CD14-positive monocyte (primary cell): Measurements from ENCODE around the gene PCYT2. TPM values are rescaled to one million over a fixed set of nuclear protein-coding genes. Genes with fewer than 3 reads are reported as not detected.

Source experiments
- DNase-seq, 3 donors: peaks; one replicate each; pipeline ENCODE4 v3.0.0-alpha.2; 2011 to 2022
- H2AFZ ChIP-seq: 2 replicates; pipeline ENCODE4 v1.6.0; 2012; ENCODE audit warnings: mild to moderate bottlenecking, low read depth, low read length, inconsistent platforms; ENCODE audit not compliant: insufficient read depth, poor library complexity, severe bottlenecking
- H3K27ac ChIP-seq, 2 donors: 1 replicate in 1 of 2; 2 replicates in 1 of 2; pipeline ENCODE4 v1.5.1; 2012 to 2013; ENCODE audit warnings: low read length in 2 of 2, control low read depth in 1 of 2, inconsistent platforms in 1 of 2, low read depth in 1 of 2, mild to moderate bottlenecking in 1 of 2
- H3K27me3 ChIP-seq, 2 donors: one replicate each; pipeline versions ENCODE4 v1.6.0 to v1.6.1; 2011 to 2013; ENCODE audit warnings: low read length in 2 of 2; ENCODE audit not compliant: control insufficient read depth in 2 of 2, insufficient read depth in 2 of 2
- H3K36me3 ChIP-seq, 2 donors: replicated peaks in 1 of 2; 1 replicate in 1 of 2; 2 replicates in 1 of 2; pipeline versions ENCODE4 v1.5.1 to v1.6.1; 2012 to 2013; ENCODE audit warnings: low read length in 2 of 2, control low read depth in 1 of 2, inconsistent platforms in 1 of 2, mild to moderate bottlenecking in 1 of 2; ENCODE audit not compliant: insufficient read depth in 2 of 2, control insufficient read depth in 1 of 2
- H3K4me1 ChIP-seq, 2 donors: 1 replicate in 1 of 2; 2 replicates in 1 of 2; pipeline versions ENCODE4 v1.5.1 to v1.6.1; 2012 to 2013; ENCODE audit warnings: low read length in 2 of 2, control low read depth in 1 of 2, inconsistent platforms in 1 of 2, mild to moderate bottlenecking in 1 of 2, moderate library complexity in 1 of 2; ENCODE audit not compliant: insufficient read depth in 2 of 2, control insufficient read depth in 1 of 2
- H3K4me2 ChIP-seq: replicated peaks from 2 replicates; pipeline ENCODE3; 2012; ENCODE audit warnings: low read length, moderate library complexity, mild to moderate bottlenecking; ENCODE audit not compliant: poor library complexity, severe bottlenecking; ENCODE audit errors: extremely low read depth
- H3K4me3 ChIP-seq, 3 experiments: fragments of 200-600 bp in 1 of 3; sonication (generic) in 1 of 3; replicated peaks in 1 of 3; 1 replicate in 2 of 3; 2 replicates in 1 of 3; pipeline ENCODE4 v1.5.1; 2011 to 2013; ENCODE audit warnings: low read length in 3 of 3, mild to moderate bottlenecking in 3 of 3, control low read depth in 2 of 3, low read depth in 2 of 3, inconsistent platforms in 1 of 3, moderate library complexity in 1 of 3
- H3K79me2 ChIP-seq: 2 replicates; pipeline ENCODE4 v1.6.0; 2012; ENCODE audit warnings: mild to moderate bottlenecking, control low read depth, inconsistent platforms, low read length, moderate library complexity; ENCODE audit not compliant: insufficient read depth
- H3K9ac ChIP-seq: 2 replicates; pipeline ENCODE4 v1.6.0; 2017; ENCODE audit warnings: low read length, mild to moderate bottlenecking; ENCODE audit not compliant: insufficient read depth, poor library complexity, severe bottlenecking
- H3K9me3 ChIP-seq, 2 donors: replicated peaks in 1 of 2; 1 replicate in 1 of 2; 2 replicates in 1 of 2; pipeline versions ENCODE4 v1.5.1 to v1.6.1; 2012 to 2013; ENCODE audit warnings: low read length in 2 of 2, control low read depth in 1 of 2; ENCODE audit not compliant: control insufficient read depth in 1 of 2, insufficient read depth in 1 of 2
- H4K20me1 ChIP-seq: 2 replicates; pipeline ENCODE4 v1.6.0; 2012; ENCODE audit warnings: mild to moderate bottlenecking, low read length, control low read depth, moderate library complexity; ENCODE audit not compliant: insufficient read depth
- H3K27ac Mint-ChIP-seq, 7 donors: one replicate each; pipeline ENCODE4 v1.8.0; 2020; ENCODE audit warnings: mild to moderate bottlenecking in 7 of 7, mixed read lengths in 7 of 7, moderate library complexity in 6 of 7, inconsistent platforms in 2 of 7
- H3K27me3 Mint-ChIP-seq, 3 donors: one replicate each; pipeline ENCODE4 v1.8.0; 2021 to 2022; ENCODE audit warnings: low read depth in 3 of 3, mild to moderate bottlenecking in 3 of 3, mixed read lengths in 3 of 3, moderate library complexity in 3 of 3, inconsistent platforms in 1 of 3
- H3K36me3 Mint-ChIP-seq, 2 donors: one replicate each; pipeline ENCODE4 v1.8.0; 2020; ENCODE audit warnings: mixed read lengths in 2 of 2, inconsistent platforms in 1 of 2, mild to moderate bottlenecking in 1 of 2
- H3K4me1 Mint-ChIP-seq: one replicate; pipeline ENCODE4 v1.8.0; 2020; ENCODE audit warnings: mild to moderate bottlenecking, mixed read lengths
- H3K4me3 Mint-ChIP-seq, 2 donors: one replicate each; pipeline ENCODE4 v1.8.0; 2020; ENCODE audit warnings: mild to moderate bottlenecking in 2 of 2, mixed read lengths in 2 of 2, moderate library complexity in 1 of 2
- H3K9me3 Mint-ChIP-seq, 7 donors: one replicate each; pipeline ENCODE4 v1.8.0; 2020 to 2022; ENCODE audit warnings: mixed read lengths in 7 of 7, mild to moderate bottlenecking in 6 of 7, moderate library complexity in 6 of 7, inconsistent platforms in 2 of 7
- CTCF ChIP-seq: fragments of 200-600 bp; IDR thresholded peaks from one replicate; pipeline ENCODE4 v1.8.0; 2022; ENCODE audit warnings: antibody characterized with exemption, mild to moderate bottlenecking
- WGBS: methylation state at CpG from one replicate; pipeline ENCODE4 v1.1.5; 2013; ENCODE audit warnings: missing lambda C conversion rate; ENCODE audit not compliant: insufficient coverage; 5-methylcytosine and 5-hydroxymethylcytosine counted together
- intact Hi-C, 2 donors: fragments of 100-400 bp; cut with micrococcal nuclease; formaldehyde crosslinking; loops; one replicate each; pipeline versions ENCODE4 v1.15.0 to v1.15.1; 2023
- polyA plus RNA-seq, 3 donors: library from polyadenylated mRNA; depleted of rRNA in 1 of 3; unstranded in 2 of 3; stranded (reverse) in 1 of 3; fragments of 300-500 nt in 2 of 3; fragments of >200 nt in 1 of 3; fragmentation: Illumina TruSeq in 2 of 3; gene quantifications; 1 replicate in 2 of 3; 2 replicates in 1 of 3; pipeline ENCODE4 v1.2.3, GENCODE V29; 2012 to 2021

PCYT2 gene
- polyA plus RNA-seq, 3 donors, result 10.7 to 14.5 (median 11.0) TPM

DNA sequence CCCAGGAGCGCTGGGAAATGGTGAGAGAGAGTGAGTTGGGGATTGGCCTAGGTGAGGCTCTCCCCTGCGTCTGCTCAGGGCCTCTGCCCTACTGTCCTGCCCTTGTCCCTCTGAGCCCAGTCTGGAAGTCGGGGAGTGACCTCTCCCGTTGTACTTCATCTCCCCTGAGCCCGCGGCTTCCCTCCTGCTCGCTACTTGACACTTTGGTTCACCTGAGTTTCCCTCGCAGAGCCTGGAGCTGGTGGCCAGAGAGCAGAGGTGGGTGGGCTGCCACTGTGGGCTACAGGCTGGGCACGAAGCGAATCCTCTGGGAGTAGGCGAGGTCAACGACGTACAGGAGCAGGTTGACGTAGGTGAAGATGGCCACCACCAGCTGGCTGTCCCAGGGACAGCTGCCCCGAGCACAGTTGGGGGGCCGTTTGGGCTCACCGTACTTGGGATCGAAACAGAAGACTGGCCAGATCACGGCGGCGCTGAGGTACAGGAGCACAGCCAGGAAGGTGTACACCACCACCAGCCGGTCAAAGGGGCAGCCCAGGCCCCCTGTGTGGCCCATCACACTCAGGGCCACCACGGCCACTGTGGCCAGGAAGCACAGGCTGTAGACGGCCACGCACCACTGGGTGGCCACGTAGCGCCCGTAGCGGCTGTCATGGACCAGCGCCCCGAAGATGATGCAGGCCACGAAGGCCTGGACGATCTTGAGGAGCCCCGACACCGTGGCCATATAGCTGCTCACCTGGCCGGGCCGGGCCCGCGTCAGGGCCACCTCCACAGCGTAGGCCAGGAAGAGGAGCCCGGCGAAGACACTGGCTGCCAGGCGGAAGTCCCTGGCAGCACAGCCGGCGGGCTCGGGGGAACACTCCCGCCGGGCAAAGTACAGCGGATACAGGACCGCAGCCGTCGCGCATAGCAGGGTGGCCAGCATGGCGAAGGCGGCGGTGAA lies 29.6 kb upstream of the PCYT2 start:
- Mint-ChIP-seq H3K27ac (no peak overlapping the region), H3K4me3 (no peak overlapping the region), H3K36me3 (no peaks in the 10 kb centered on the region), H3K4me1 (peaks cover 14% of the 10 kb centered on the region), H3K27me3 (peaks cover 22 to 61% (median 38%) of the 10 kb centered on the region in 3 donors), H3K9me3 (peaks cover 0 to 4% (median 0%) of the 10 kb centered on the region in 7 donors)
- no peak overlapping the region for H3K27ac ChIP-seq
- no peak for DNase-seq
- no peak overlapping the region for H3K4me3 ChIP-seq
- no peak for TF ChIP-seq CTCF
- H3K4me1 ChIP-seq, result peaks cover 10 to 16% of the 10 kb centered on the region in 2 donors
- H3K9ac ChIP-seq, result no peak overlapping the region
- no peaks in the 10 kb centered on the region for H3K9me3 ChIP-seq
- no peaks in the 10 kb centered on the region for H4K20me1 ChIP-seq
- H2AFZ ChIP-seq, result no peak overlapping the region
- H3K79me2 ChIP-seq, result no peaks in the 10 kb centered on the region
- H3K36me3 ChIP-seq, result no peaks in the 10 kb centered on the region
- peaks cover 0 to 23% of the 10 kb centered on the region in 2 donors for H3K27me3 ChIP-seq
- H3K4me2 ChIP-seq, result no peak overlapping the region
- 94% methylated on average over 55 of the region's 56 CpGs for WGBS
- intact Hi-C loops, result no loop called here

GRCh38 chr17:81939881-81940385 lies 28.7 kb upstream of the PCYT2 start:
- no peaks in the 10 kb centered on the region for H4K20me1 ChIP-seq
- H3K27me3 Mint-ChIP-seq, result peaks cover 20 to 64% (median 36%) of the 10 kb centered on the region in 3 donors
- H3K9me3 Mint-ChIP-seq, result peaks cover 0 to 4% (median 0%) of the 10 kb centered on the region in 7 donors
- H3K27ac Mint-ChIP-seq, result no peak overlapping the region
- no peak overlapping the region for H3K9ac ChIP-seq
- H3K79me2 ChIP-seq, result no peaks in the 10 kb centered on the region
- no peak overlapping the region for H3K4me3 ChIP-seq
- no peak overlapping the region for H3K27ac ChIP-seq
- no peak for DNase-seq
- peaks cover 0 to 23% of the 10 kb centered on the region in 2 donors for H3K27me3 ChIP-seq
- H3K9me3 ChIP-seq, result no peaks in the 10 kb centered on the region
- H3K4me1 Mint-ChIP-seq, result peaks cover 15% of the 10 kb centered on the region
- peaks cover 10 to 16% of the 10 kb centered on the region in 2 donors for H3K4me1 ChIP-seq
- no peak overlapping the region for H3K4me2 ChIP-seq
- no peak for TF ChIP-seq CTCF
- H3K36me3 Mint-ChIP-seq, result no peaks in the 10 kb centered on the region
- intact Hi-C loops, result no loop called here
- peak overlapping the region in 1 of 2 donors; percentile 26 for H3K4me3 Mint-ChIP-seq
- no peak overlapping the region for H2AFZ ChIP-seq
- no peaks in the 10 kb centered on the region for H3K36me3 ChIP-seq
- 92% methylated on average over 13 of the region's 21 CpGs for WGBS
